LoVo (cell line): ENCODE measurements around the gene HIBADH.

Source experiments
- DNase-seq: peaks from one replicate; pipeline ENCODE4 v3.0.0-alpha.2; 2016; ENCODE audit warnings: low spot score

The HIBADH gene

DNA sequence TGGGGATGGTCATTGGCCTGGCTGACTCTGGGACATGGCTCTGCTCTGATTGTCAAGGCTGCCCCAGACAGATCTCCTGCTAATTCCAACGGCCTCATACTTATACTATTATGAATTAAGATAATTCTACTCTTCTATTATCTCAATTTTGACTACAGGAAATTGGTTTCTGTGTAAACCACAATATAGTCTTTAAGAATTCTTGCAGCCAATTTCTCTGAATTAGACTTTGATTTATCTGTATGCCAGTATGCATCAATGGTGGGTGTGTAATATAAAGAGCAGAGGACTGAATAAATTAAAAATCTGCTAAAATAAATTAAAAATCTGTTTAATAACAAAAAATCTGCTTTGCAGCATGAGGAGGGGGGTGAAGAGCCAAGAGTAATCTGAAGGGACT lies 27.0 kb downstream of the HIBADH start:
- no peak for DNase-seq

DNA sequence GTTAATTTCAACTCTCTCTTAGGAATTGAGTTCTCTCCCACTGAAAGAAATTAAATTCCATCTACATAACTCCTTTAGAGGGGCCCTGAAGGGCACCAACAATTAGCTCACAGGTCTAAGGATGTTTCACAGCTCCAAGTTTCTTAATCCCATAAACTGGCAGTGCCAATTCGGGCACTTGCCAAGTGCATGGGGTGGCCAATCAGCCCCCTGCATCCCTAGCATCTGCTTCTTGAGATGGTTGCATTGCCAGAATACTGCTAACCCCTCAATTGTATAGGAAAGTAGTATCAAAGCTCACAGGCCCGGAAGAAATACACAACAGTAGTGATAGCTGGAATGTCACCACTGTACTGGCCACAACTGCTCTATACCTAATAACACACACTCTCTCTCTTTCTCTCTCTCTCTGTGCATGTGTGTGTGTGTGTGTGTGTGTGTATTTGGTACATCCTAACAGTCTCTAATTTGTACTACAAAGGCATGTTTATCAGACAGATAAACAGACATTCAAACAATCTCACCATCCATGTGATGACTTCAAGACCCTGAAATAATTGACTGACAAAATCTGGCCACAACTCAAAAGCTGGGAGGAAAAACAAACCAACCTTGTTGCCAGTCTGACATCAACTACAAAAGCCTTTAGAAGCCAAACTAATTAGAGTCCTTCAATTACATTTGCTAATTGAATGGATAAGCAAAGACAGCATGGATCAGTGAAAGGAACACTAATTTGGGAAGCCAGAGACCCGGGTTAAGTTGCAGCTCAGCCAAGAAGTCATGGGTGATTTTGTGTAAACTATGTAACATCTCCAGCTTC lies 27.8 kb downstream of the HIBADH start:
- DNase-seq = no peak

DNA sequence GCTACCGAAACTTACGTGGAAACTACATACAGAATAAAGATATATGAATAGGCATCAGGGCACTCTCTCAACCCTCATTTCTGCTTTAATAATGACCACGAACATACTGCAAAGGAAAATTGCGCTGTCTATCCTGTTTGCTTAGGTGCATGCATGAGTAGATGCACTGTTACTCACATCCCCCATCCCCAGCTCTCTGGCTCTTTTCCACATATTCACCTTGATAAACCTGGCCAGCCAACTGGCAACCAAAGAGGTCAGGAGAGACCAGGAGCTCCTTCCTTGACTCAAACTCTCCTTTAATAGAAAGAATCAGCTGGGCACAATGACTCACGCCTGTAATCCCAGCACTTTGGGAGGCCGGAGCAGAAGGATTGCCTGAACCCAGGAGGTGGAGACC lies 29.6 kb downstream of the HIBADH start:
- no peak for DNase-seq

DNA sequence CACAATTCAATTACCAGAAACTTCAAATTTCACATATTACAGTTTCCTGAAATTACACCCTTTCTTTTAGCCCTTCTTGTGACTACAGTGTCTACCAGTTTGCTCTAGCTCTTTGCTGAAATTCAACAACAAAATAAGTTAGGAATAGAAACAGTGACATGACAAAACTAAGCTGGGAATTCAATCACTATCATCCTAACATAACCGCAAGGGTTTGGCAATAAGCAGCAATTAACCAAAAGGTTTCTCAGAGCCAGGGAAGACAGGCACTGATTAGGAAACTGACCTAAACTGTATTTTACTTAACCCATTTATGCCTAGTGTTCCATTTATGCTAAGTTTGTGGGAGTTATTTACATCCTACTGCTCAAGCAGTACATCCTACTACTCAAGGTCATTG lies 31.3 kb downstream of the HIBADH start:
- no peak for DNase-seq

GRCh38 chr7:27627146-27627545 lies 35.5 kb downstream of the HIBADH start:
- DNase-seq = no peak

DNA sequence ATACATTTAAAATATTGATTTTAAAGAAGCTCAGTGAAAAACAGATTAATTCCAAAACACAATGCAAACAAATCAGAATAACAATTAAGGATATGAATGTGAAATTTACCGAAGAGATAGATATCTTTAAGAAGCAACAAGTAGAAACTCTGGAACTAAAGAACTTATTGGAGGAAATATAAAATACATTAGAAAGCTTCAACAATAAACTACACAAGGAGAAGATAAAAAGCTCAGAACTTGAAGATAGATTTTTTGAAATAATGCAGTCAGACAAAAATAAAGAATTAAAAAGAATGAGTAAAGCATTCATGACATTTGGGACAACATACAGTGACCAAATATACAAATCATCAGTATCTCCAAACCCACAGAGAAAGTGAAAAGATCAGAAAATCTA lies 43.2 kb downstream of the HIBADH start:
- no peak for DNase-seq

DNA sequence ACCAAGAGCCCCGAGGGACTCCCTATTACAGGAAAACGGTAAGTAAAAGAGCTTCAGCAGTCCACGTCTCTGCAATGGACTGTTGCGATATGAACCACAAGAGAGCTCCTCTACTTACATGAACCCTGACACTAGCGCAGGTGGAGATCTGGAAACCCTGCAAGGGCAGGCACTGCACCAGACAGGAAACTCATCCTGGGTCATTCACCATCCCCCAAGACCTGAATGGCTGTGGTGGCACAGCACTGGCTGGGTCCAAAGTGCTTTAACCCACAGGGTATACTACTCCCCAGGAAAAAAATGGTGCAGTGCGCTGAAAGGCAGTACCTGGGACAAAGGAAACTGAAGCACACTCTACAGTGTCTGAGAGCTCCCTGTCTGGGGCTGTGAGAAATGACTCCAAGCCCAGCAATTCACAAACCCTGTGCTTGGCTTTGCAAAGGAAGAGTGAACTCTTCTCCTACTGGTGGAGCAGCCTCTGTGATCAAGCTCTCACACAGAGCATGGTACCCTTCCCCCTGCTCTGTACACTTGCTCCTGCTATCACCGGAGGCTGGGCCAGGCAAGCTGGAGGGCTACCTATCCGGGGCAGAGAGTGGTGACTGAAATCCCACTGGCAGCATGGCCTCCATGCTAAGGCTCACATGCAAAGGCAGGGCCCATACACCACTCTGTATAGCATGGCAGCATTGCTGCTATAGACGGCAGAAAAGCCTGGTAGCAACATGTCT lies 44.9 kb downstream of the HIBADH start:
- DNase-seq = no peak

GRCh38 chr7:27616914-27617548 lies 45.7 kb downstream of the HIBADH start:
- DNase-seq = no peak

GRCh38 chr7:27616186-27616491 lies 46.5 kb downstream of the HIBADH start:
- DNase-seq = no peak

GRCh38 chr7:27615420-27616185 lies 47.1 kb downstream of the HIBADH start:
- DNase-seq = no peak

- DNase-seq = no peak
Measured at GRCh38 chr7:27614095-27614494, 48.6 kb downstream of the HIBADH start.

DNA sequence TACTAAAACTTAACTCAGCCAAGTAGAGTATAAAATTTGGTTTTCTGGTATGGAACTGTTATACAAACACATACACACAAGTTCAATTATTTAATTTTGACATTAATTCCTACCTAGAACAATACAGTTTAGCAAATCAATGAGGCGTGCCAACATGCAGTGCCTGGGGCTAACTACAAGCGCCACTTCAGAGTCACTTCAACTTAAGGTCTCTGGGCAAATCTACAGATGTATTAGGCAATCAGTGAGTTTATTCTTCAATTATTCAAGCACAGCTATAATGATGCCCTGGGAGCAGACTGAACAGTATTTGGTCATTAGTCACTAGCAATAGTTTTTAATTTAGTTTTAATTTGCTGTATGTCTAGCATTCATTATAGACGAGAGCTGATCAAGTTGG lies 51.6 kb downstream of the HIBADH start:
- DNase-seq = no peak

- peak; percentile 46 for DNase-seq
Measured at GRCh38 chr7:27608776-27609495, 53.7 kb downstream of the HIBADH start.

DNA sequence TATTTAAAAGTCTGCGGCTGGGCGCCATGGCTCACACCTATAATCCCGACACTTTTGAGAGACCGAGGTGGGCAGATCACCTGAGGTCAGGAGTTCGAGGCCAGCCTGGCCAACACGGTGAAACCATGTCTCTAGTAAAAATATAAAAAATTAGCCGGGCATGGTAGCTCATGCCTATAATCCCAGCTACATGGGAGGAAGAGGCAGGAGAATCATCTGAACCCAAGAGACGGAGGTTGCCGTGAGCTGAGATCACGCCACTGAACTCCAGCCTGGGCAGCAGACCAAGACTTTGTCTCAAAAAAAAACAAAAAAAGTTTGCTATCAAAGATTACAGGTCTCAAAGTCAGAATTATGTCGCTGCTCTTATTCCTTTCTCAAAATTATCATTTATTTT lies 55.5 kb downstream of the HIBADH start:
- no peak for DNase-seq

GRCh38 chr7:27606270-27607209 lies 56.1 kb downstream of the HIBADH start:
- peak; percentile 89 for DNase-seq

- DNase-seq = peak; percentile 70
Measured at GRCh38 chr7:27605689-27606269, 56.9 kb downstream of the HIBADH start.

DNA sequence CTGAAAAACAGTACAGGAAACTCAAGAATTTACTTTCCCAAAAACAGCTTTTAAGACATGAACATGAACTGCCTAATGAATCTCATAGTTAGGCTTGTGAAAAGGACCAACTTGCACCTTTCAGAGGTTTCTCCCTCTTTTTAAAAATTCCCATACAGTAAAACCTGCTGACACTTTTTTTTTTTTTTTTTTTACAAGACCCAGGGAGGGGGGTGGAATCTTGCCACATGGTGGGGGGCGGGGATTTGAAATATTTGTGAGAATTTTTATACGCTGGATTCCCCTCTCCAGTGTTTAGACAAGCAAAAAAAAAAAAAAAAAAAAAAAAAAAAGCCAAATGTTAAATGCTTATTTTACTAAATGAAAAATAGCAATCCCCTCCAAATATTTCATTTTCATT lies 57.4 kb downstream of the HIBADH start:
- DNase-seq = no peak

DNA sequence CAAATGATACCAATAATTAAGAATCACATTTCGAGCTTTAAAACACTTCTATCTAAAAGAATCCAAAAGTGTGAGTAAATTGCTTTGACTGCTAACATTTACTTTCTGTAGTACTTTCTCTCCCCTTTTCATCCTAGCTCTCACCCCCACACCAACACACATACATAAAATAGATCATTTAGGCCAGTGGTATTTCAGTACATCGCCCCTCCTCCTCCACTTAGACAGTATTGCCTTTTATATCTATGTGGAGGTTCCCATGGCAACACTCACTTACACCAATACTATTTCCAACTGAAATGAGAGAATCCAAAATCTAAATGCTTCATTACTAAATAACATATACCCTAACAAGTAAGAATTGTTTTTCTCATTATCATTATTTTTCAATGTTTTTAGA lies 58.9 kb downstream of the HIBADH start:
- DNase-seq = no peak

GRCh38 chr7:27602766-27603165 lies 59.9 kb downstream of the HIBADH start:
- no peak for DNase-seq

GRCh38 chr7:27601217-27601616 lies 61.5 kb downstream of the HIBADH start:
- DNase-seq = no peak
